MM.1S (cell line): Measurements from ENCODE around the gene DIP2C.

Experiments
- CTCF ChIP-seq: fragments of 300-600 bp; sonication (generic); IDR thresholded peaks from 2 replicates; pipeline ENCODE4 v1.5.1; 2016; ENCODE audit warnings: antibody characterized with exemption, low read length, mixed read lengths
- EZH2 ChIP-seq: fragments of 300-600 bp; sonication (generic); optimal IDR thresholded peaks from 2 replicates; pipeline ENCODE3; 2017; ENCODE audit warnings: low read depth, mild to moderate bottlenecking, antibody characterized with exemption, low read length, mixed read lengths
- EZH2phosphoT487 ChIP-seq: fragments of 300-600 bp; sonication (generic); IDR thresholded peaks from 2 replicates; pipeline ENCODE4 v1.6.1; 2018; ENCODE audit warnings: antibody characterized with exemption, low read length

GRCh38 chr10:521261-522250 is 167.9 kb downstream of the DIP2C start:
- TF ChIP-seq CTCF (no peak), EZH2phosphoT487 (no peak), EZH2 (no peak)
